HG03196 (cell line): ENCODE data around the gene FAM236A.
"Not testable (repeated sequence)": the region's sequence is repeated elsewhere in the genome, so short reads cannot be mapped to it uniquely, and the experiment has no call there.

Experiments used
- ATAC-seq: cut with Tn5 transposase; IDR thresholded peaks from one replicate; pipeline ENCODE4 v1.9.1; 2021; ENCODE audit not compliant: unreplicated experiment

Gene FAM236A

DNA sequence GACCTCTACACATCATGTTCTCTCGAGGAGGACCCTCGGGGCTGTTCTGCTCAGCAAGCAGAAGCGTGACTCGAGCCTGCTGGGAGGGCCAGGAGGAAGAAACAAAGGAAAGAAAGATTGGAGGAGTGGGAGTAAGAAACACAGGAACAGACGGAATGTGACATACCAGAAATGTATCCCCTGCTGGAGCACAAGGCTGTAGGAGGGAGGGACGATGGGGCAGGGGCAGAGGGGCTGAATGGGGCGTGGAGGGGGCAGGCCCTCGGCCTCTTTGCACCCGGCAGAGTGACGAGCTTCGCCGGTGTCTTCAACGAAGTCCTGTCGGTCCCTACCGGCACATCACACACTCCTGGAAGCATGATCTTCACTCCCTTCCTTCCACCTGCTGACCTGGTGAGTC is at the start of gene FAM236A:
TSS of gene FAM236A (plus strand) at position 301 of the 400 bp plus-strand sequence. CDS start at position 358, 57 bp downstream.
- ATAC-seq: not testable (repeated sequence)

DNA sequence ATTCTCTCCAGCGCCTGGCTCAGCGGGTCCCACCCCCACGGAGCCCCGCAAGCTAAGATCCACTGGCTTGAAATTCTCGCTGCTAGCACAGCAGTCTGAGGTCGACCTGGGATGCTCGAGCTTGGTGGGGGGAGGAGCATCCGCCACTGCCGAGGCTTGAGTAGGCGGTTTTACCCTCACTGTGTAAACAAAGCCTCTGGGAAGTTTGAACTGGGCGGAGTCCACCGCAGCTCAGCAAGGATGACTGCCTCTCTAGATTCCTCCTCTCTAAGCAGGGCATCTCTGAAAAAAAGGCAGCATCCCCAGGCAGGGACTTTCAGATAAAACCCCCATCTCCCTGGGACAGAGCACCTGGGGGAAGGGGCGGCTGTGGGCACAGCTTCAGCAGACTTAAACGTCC is 48.3 kb upstream of the FAM236A start:
- ATAC-seq: not testable (repeated sequence)

DNA sequence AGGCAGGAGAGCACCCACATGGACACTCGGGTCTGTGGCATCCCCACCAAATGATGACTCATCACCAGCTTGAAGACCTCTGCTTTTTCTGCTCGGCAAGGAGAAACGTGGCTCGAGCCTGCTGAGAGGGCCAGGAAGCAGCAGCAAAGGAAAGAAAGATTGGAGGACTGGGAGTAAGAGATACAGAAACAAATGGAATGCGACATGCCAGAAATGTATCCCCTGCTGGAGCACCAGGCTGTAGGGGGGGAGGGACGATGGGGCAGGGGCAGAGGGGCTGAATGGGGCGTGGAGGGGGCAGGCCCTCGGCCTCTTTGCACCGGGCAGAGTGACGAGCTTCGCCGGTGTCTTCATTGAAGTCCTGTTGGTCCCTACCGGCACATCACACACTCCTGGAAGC is 25.7 kb upstream of the FAM236A start, which contains the start of gene FAM236C:
TSS of gene FAM236C (plus strand) at position 301 of the 400 bp plus-strand sequence. CDS start 100 bp downstream, outside the sequence.
- ATAC-seq: not testable (repeated sequence)

DNA sequence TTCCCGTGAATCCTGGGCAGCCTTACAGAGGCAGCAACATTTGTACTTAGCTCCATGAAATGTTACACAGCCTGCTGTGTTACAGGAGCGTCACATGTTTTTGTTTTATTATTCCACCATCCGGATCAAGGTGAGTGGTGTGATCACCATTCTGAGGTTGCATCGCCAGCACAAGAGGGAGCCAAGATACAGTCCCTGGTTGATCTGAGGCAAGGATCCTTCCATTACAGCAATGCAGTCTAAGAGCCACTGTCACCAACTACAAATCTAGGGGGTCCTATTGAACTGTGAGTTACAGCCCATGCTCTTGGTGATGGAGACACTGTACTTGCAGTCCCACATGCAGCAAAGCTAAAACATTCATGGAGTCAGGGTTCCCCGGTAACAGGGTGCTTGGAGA is 21.9 kb upstream of the FAM236A start:
- not testable (repeated sequence) for ATAC-seq

DNA sequence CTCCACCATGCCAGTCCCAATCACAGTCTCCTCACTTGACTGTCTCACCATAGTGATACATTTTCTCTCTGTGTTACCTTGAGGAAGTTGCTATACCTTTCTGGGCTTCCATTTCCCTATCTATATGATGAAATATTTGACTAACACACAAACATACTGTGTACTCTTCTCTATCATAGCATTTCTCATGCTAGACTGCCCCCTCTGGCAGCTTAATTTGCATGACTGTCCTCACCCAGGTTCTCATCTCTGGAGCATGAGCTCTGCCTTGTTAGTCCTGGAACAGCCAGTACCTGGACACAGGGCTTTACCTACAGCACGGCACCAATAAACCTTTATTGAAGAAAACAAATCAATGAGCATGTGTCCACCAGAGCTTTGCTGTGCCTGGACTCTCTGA is 5.7 kb upstream of the FAM236A start:
- not testable (repeated sequence) for ATAC-seq

DNA sequence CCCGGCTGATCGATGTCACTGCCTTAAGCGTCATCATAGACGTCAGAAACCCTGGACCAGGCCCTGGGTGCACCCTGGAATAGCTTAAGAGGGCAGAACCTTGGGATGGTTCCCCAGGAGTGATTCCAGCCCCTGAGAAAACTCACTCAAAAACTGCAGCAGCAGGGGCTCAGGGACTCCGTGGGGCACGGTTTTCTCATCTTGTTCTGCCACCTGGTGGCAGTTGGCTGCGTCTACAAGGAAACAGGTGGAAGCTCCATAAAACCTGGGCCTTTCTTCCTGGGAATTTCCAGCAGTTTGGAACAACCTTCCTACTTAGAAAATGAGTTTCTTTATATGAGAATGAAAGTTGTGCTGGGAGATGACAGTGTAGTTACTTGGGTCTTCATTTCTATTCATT is 1.6 kb upstream of the FAM236A start:
- ATAC-seq: not testable (repeated sequence)

DNA sequence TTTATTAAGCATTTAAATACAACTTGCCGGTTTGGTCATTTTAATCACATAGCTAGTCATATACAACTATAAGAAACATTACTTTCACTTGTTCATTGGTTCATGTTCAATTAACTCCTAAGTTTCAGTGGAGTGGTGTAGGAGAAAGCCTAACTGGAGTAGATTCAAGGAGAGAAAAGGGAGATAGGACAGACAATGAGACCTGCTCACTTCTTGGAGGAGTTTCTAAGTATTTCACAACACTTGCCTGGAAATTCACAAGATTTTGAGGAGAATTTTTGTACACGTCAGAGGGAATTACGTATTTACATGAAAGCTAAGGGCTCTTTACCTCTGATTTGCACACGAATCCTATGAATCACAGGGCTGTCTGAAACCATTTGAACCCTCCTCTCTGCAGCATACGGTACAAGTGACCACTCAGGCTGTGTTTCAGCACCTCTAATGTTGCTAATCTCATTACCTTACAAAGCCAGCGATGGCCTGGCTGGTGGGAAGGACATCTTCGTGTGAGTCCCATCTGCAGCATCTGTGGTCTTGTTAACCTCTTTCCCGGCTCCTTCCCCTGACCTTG is 1.0 kb upstream of the FAM236A start:
- ATAC-seq: not testable (repeated sequence)

DNA sequence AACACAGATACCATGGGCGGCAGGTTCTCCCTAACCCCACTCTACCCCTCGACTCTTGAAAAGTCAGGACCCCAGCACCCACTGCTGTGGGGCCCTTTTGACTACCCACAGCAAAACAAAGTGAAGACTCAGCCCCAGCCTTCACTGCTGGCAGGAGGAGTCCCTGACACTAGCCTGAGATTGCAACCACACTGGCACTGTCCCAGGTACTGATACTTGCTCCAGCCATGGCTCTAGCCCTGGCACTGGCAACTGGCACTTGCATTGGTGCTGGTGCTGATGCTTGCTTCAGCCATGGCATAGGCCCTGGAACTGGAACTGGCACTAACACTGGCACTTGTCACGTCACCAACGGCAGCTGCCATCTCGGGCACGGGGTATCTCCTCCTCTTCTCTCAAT is 4.3 kb downstream of the FAM236A start:
- ATAC-seq: not testable (repeated sequence)

DNA sequence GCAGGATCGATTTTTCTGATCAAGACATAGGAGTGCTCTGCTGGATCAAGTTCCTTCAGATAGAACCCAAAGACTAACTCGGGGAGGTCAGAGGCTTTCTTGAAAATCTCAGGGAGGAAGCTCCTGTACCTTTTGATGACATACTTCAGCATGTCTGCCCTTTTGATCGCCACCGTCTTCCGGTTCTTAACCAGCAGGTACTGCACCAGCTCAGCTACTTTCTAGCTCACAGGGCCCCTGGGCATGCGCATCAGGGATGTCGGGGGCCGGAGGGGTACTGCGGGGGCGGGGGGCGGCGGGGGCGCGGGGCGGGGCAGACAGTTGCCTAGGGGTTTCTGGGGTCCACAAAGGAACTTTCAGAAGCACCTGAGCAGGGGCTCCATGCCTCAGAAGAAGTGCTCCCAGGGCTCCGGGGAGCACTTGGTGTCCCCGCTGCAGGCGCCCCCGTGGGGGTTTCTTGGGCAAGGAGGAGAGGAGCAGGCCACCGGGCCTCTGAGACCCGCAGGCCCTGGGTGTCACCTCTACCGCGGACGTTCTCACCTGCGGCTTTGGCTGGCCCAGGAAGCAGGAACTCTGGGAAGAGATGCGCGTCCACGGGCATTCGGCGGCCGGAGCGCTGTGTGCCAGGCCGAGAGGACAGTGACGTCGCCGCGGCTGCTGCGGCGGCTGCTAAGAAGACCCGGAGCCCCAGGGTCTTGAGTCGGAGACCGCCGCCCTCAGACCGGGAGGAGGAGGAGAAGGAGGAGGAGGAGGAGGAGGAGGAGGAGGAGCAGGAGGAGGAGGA is 5.2 kb downstream of the FAM236A start:
- peak; percentile 66 for ATAC-seq

DNA sequence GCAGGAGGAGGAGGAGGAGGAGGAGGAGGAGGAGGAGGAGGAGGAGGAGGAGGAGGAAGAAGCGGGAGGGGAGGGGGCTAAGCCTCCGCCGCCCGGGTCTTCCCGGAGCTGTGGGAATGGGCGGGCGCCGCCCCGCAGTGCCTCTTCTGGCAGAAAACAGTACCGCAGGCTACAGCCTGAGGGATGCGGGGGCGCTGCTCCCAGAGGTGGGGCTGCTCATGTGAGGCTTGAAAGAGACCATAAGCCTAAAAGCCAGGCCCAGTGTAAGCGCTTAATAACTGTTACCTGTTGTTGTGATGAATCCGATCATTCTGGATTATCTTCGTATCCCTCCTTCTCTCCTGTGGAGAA is 5.8 kb downstream of the FAM236A start, which contains the start of gene DMRTC1:
TSS of gene DMRTC1 (minus strand) at position 19 of the 351 bp plus-strand sequence. CDS start 68,143 bp downstream, outside the sequence.
- peak; percentile 79 for ATAC-seq

DNA sequence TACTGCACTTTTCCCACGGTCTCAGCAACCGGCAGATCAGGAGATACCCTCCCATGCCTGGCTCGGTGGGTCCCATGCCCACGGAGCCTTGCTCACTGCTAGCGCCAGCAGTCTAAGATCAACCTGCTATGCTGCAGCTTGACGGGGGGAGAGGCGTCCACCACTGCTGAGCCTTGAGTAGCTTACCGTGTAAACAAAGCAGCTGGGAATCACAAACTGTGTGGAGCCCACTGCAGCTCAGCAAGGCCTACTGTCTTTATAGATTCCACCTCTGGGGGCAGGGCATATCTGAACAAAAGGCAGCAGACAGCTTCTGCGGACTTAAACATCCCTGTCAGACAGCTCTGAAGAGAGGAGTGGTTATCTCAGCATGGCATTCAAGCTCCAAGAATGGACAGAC is 22.0 kb downstream of the FAM236A start:
- not testable (repeated sequence) for ATAC-seq

DNA sequence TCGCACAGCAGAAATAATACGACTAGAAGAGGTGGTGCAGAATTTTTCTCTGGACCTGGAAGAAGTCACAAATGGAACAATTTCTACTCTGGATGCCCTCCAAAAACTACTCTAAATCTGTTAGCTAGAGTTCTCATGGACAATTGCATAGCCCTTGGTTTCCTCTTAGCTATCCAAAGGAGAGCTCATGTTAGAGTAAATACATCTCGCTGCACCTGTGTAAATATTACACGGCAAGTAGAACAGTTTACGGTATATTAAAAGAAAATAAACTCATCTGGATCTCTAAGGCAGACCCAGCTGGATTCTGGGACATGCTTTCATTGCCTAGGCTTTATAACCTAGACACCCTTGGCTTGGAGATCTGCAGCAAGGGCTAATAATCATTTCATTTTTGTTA is 33.9 kb downstream of the FAM236A start:
- ATAC-seq: not testable (repeated sequence)

DNA sequence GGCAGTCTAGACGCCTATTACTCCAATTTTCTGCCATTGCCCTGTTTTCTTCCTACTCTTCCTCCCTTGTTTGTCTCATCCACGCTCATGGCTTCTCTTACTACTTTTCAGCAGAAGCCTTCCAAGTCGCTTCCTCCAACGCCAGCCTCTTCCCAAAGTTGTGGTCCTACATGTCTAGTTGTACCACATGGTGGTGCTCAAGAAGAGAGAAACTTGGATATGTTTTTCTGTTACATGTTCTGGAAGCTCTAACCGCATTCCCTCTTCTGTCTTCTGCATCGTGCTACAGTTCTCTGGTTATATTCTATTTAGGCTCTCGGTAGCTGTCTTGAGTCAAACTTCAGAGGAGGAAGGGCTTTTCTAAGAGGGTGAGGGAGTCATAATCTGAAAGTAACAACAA is 36.9 kb downstream of the FAM236A start:
- not testable (repeated sequence) for ATAC-seq

DNA sequence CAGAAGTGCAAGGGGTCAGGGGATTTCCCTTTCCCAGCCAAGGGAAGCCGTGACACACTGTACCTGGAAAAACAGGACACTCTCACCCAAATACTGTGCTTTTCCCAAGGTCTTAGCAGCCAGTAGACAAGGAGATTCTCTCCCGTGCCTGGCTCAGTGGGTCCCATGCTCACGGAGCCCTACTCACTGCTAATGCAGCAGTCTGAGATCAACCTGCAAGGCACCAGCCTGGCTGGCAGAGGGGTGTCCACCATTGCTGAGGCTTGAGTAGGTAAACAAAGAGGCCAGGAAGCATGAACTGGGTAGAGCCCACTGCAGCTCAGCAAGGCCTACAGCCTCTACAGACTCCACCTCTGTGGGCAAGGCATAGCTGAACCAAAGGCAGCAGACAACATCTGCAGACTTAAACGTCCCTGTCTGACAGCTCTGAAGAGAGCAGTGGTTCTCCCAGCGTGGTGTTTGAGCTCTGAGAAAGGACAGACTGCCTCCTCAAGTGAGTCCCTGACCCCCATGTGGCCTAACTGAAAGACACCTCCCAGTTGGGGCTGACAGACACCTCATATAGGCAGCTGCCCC is 43.0 kb downstream of the FAM236A start:
- not testable (repeated sequence) for ATAC-seq
